GM21576 (cell line): ENCODE results near the gene HSD17B8.

ENCODE experiments used
- ATAC-seq: cut with Tn5 transposase; IDR thresholded peaks from one replicate; pipeline ENCODE4 v1.9.1; 2021; ENCODE audit warnings: mild to moderate bottlenecking, moderate library complexity; ENCODE audit not compliant: unreplicated experiment

Gene HSD17B8

GRCh38 chr6:33191383-33192104 lies 12.9 kb upstream of the HSD17B8 start:
- ATAC-seq: no peak

- no peak for ATAC-seq
Measured at GRCh38 chr6:33192105-33192646, 12.3 kb upstream of the HSD17B8 start, which contains the start of gene COL11A2. COL11A2 (minus strand) TSS chr6:33192467; CDS start chr6:33192240, 227 bp downstream.

- no peak for ATAC-seq
Measured at GRCh38 chr6:33192671-33193602, 11.5 kb upstream of the HSD17B8 start.

- no peak for ATAC-seq
Measured at GRCh38 chr6:33193619-33194018, 10.8 kb upstream of the HSD17B8 start.

- ATAC-seq: no peak
Measured at GRCh38 chr6:33194431-33194979, 9.9 kb upstream of the HSD17B8 start.

- ATAC-seq: no peak
Measured at GRCh38 chr6:33195304-33196165, 8.9 kb upstream of the HSD17B8 start.

- ATAC-seq: no peak
Measured at GRCh38 chr6:33197431-33198048, 6.9 kb upstream of the HSD17B8 start.

- ATAC-seq: no peak
Measured at GRCh38 chr6:33198159-33198852, 6.1 kb upstream of the HSD17B8 start.

GRCh38 chr6:33198853-33199436 lies 5.5 kb upstream of the HSD17B8 start:
- no peak for ATAC-seq

- peak; percentile 24 for ATAC-seq
Measured at GRCh38 chr6:33199687-33200218, 4.7 kb upstream of the HSD17B8 start.

GRCh38 chr6:33200219-33201146 lies 4.0 kb upstream of the HSD17B8 start, which contains the start of the genes RXRB and SLC39A7:
RXRB (minus strand) TSS chr6:33200665; CDS start chr6:33200476, 189 bp downstream.
SLC39A7 (plus strand) TSS chr6:33200867; CDS start chr6:33201246, 379 bp downstream.
- peak; percentile 42 for ATAC-seq

- no peak for ATAC-seq
Measured at GRCh38 chr6:33201147-33201545, 3.3 kb upstream of the HSD17B8 start.

GRCh38 chr6:33201935-33202334 lies 2.5 kb upstream of the HSD17B8 start:
- ATAC-seq: no peak

GRCh38 chr6:33202799-33203198 lies 1.7 kb upstream of the HSD17B8 start:
- ATAC-seq: no peak

- no peak for ATAC-seq
Measured at GRCh38 chr6:33203443-33204164, 851 bp upstream of the HSD17B8 start.

- ATAC-seq: no peak
Measured at GRCh38 chr6:33204165-33204414, 365 bp upstream of the HSD17B8 start.
